SK-N-SH (cell line): ENCODE measurements around the gene PHKA2.

ENCODE experiments used
- RFX5 ChIP-seq: IDR thresholded peaks from 2 replicates; pipeline ENCODE4 v1.6.1; 2012; ENCODE audit warnings: mild to moderate bottlenecking, improper control_type of control experiment, low read length
- RXRA ChIP-seq: IDR thresholded peaks from 2 replicates; pipeline ENCODE4 v1.4.0; 2012; ENCODE audit warnings: low read depth, mild to moderate bottlenecking, borderline replicate concordance
- TAF1 ChIP-seq: IDR thresholded peaks from 2 replicates; pipeline ENCODE4 v1.6.1; 2012; ENCODE audit warnings: low read depth, mild to moderate bottlenecking, low read length, moderate library complexity, borderline replicate concordance
- TF ChIP-seq, protein P1 (sequence below): fragments of 200-600 bp; sonication (generic); IDR thresholded peaks from 2 replicates; pipeline ENCODE4 v1.6.1; 2017; ENCODE audit warnings: antibody characterized with exemption, mild to moderate bottlenecking, moderate library complexity

DNA sequence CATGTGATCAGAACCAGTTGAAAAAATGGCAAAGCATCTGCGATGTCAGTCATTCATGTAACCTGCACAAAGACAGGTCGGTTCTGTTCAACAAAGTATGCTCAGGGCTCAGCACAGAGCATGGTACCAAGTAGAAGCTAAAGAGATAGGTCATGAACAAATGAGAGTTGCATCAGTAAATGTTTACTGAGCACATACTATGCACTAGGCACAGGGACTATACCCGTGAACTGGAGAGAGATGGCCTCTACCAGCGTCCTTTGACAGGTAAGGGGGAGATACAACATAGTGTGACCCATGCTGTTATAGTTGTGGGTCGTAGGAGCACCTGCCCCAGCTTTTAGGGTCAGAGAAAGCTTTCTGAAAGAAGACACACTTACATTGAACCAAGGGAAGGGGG is 46.7 kb downstream of the PHKA2 start:
- TF ChIP-seq TAF1 (no peak), RXRA (no peak), RFX5 (no peak)
- TF ChIP-seq, protein P1, sequence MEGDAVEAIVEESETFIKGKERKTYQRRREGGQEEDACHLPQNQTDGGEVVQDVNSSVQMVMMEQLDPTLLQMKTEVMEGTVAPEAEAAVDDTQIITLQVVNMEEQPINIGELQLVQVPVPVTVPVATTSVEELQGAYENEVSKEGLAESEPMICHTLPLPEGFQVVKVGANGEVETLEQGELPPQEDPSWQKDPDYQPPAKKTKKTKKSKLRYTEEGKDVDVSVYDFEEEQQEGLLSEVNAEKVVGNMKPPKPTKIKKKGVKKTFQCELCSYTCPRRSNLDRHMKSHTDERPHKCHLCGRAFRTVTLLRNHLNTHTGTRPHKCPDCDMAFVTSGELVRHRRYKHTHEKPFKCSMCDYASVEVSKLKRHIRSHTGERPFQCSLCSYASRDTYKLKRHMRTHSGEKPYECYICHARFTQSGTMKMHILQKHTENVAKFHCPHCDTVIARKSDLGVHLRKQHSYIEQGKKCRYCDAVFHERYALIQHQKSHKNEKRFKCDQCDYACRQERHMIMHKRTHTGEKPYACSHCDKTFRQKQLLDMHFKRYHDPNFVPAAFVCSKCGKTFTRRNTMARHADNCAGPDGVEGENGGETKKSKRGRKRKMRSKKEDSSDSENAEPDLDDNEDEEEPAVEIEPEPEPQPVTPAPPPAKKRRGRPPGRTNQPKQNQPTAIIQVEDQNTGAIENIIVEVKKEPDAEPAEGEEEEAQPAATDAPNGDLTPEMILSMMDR, result no peak
